Loucy (cell line): ENCODE results near the gene L3MBTL2.

ENCODE experiments used
- H2AFZ ChIP-seq: fragments of 200-600 bp; sonication (generic); 2 replicates; pipeline ENCODE4 v1.6.0; 2016; ENCODE audit warnings: antibody characterized with exemption, mild to moderate bottlenecking, low read length, moderate library complexity
- H3F3A ChIP-seq: fragments of 200-600 bp; 2 replicates; pipeline ENCODE4 v1.6.0; 2016; ENCODE audit warnings: antibody characterized with exemption, low read depth, mild to moderate bottlenecking
- H3K27me3 ChIP-seq: fragments of 200-600 bp; sonication (generic); 2 replicates; pipeline ENCODE4 v1.6.1; 2014; ENCODE audit warnings: low read length, mild to moderate bottlenecking; ENCODE audit not compliant: insufficient read depth, poor library complexity, severe bottlenecking
- H3K36me3 ChIP-seq: fragments of 200-600 bp; sonication (generic); 2 replicates; pipeline ENCODE4 v1.6.1; 2016; ENCODE audit warnings: low read length; ENCODE audit not compliant: insufficient read depth
- H3K4me1 ChIP-seq: fragments of 200-600 bp; sonication (generic); 2 replicates; pipeline ENCODE4 v1.5.1; 2014; ENCODE audit warnings: low read length, mild to moderate bottlenecking; ENCODE audit not compliant: insufficient read depth, poor library complexity, severe bottlenecking
- H3K4me2 ChIP-seq: fragments of 200-600 bp; sonication (generic); 2 replicates; pipeline ENCODE4 v1.6.0; 2014; ENCODE audit warnings: antibody characterized with exemption, low read length, low read depth, mild to moderate bottlenecking; ENCODE audit not compliant: poor library complexity, severe bottlenecking
- H3K4me3 ChIP-seq: fragments of 200-600 bp; sonication (generic); 2 replicates; pipeline ENCODE4 v1.5.1; 2014; ENCODE audit warnings: low read length, mild to moderate bottlenecking, mixed read lengths; ENCODE audit not compliant: poor library complexity, severe bottlenecking
- H3K79me2 ChIP-seq: fragments of 200-600 bp; sonication (generic); 2 replicates; pipeline ENCODE4 v1.6.1; 2014; ENCODE audit warnings: low read length; ENCODE audit not compliant: insufficient read depth
- H3K9ac ChIP-seq: fragments of 200-600 bp; sonication (generic); 2 replicates; pipeline ENCODE4 v1.6.0; 2014; ENCODE audit warnings: mild to moderate bottlenecking, low read depth, low read length, moderate library complexity; ENCODE audit not compliant: poor library complexity, severe bottlenecking
- H3K9me2 ChIP-seq: fragments of 200-600 bp; sonication (generic); replicated peaks from 2 replicates; pipeline ENCODE4 v1.6.1; 2016; ENCODE audit warnings: low read depth, low read length, mixed read lengths
- H3K9me3 ChIP-seq: fragments of 200-600 bp; sonication (generic); 2 replicates; pipeline ENCODE4 v1.6.1; 2014; ENCODE audit warnings: mild to moderate bottlenecking, antibody characterized with exemption, low read length, low read depth; ENCODE audit not compliant: insufficient read depth
- H4K20me1 ChIP-seq: fragments of 200-600 bp; sonication (generic); 2 replicates; pipeline ENCODE4 v1.6.0; 2014; ENCODE audit warnings: antibody characterized with exemption, low read length, mild to moderate bottlenecking; ENCODE audit not compliant: insufficient read depth, poor library complexity, severe bottlenecking
- CTCF ChIP-seq: fragments of 200-600 bp; sonication (generic); conservative IDR thresholded peaks from 2 replicates; pipeline ENCODE4 v1.5.1; 2014; ENCODE audit warnings: mild to moderate bottlenecking, antibody characterized with exemption, low read length
- EZH2phosphoT487 ChIP-seq: fragments of 200-600 bp; IDR thresholded peaks from 2 replicates; pipeline ENCODE4 v1.6.1; 2018; ENCODE audit warnings: antibody characterized with exemption, mild to moderate bottlenecking, moderate library complexity, borderline replicate concordance

Gene L3MBTL2

DNA sequence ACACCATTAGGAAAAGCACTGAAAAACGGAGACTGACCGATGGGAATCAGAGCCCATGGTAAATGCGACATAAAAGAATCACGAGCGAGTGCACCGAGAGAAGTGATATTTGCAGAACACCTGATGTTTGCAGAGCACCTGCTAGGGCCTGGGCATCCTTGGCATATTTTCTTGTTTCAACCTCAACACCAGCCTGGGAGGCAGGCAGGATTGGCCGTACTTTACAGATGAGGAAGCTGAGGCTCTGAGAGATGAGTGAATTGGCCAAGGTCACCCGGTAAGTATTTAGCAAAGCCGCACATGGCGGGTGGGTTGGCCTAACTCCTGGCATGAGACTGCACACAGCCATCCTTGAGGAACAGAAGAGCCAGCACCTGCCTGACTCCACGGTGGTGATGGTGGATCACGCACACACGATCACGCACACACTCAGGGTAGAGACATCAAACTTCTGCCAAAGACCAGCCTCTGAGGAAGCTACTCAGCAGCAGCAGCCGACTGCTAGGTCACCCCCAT is 57.2 kb downstream of the L3MBTL2 start:
- H3K9ac ChIP-seq = no peak overlapping the region
- TF ChIP-seq EZH2phosphoT487 = no peak
- no peak for TF ChIP-seq CTCF
- H2AFZ ChIP-seq = no peak overlapping the region
- H4K20me1 ChIP-seq = no peaks in the 10 kb centered on the region
- H3K4me1 ChIP-seq = no peaks in the 10 kb centered on the region
- no peaks in the 10 kb centered on the region for H3F3A ChIP-seq
- no peaks in the 10 kb centered on the region for H3K9me3 ChIP-seq
- no peaks in the 10 kb centered on the region for H3K79me2 ChIP-seq
- no peak overlapping the region for H3K4me2 ChIP-seq
- peaks cover 88% of the 10 kb centered on the region; the same call in 1 of the 2 replicates for H3K36me3 ChIP-seq
- H3K9me2 ChIP-seq = no peaks in the 10 kb centered on the region
- no peaks in the 10 kb centered on the region for H3K27me3 ChIP-seq
- no peak overlapping the region for H3K4me3 ChIP-seq

DNA sequence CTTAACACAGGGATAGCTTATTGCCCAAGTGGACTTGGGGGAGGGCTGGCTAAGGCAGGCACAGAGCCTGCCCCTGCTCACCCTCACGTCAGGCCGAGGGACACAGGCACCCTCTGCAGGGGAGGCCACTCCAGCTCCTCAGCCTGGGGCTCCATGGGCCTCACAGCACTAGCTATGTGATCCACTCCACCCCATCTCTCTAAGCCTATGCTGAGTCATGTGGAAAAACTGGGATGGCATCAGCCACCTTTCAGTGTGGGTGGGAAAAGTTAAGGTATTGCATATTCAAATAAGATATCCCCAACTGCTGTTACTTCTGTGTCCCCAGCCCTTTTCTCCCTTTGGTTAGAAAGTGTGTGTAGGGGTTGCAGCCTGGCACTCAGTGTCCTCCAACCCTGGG is 58.6 kb downstream of the L3MBTL2 start:
- Histone ChIP-seq H3K27me3 (no peaks in the 10 kb centered on the region), H3F3A (no peaks in the 10 kb centered on the region), H3K79me2 (no peaks in the 10 kb centered on the region), H4K20me1 (no peaks in the 10 kb centered on the region), H3K36me3 (peaks cover 88% of the 10 kb centered on the region; the same call in 1 of the 2 replicates), H3K4me3 (no peak overlapping the region), H3K4me2 (no peak overlapping the region), H3K9me3 (no peaks in the 10 kb centered on the region), H3K4me1 (no peaks in the 10 kb centered on the region), H2AFZ (no peak overlapping the region), H3K9ac (no peak overlapping the region), H3K9me2 (no peaks in the 10 kb centered on the region)
- no peak for TF ChIP-seq CTCF
- TF ChIP-seq EZH2phosphoT487 = no peak

DNA sequence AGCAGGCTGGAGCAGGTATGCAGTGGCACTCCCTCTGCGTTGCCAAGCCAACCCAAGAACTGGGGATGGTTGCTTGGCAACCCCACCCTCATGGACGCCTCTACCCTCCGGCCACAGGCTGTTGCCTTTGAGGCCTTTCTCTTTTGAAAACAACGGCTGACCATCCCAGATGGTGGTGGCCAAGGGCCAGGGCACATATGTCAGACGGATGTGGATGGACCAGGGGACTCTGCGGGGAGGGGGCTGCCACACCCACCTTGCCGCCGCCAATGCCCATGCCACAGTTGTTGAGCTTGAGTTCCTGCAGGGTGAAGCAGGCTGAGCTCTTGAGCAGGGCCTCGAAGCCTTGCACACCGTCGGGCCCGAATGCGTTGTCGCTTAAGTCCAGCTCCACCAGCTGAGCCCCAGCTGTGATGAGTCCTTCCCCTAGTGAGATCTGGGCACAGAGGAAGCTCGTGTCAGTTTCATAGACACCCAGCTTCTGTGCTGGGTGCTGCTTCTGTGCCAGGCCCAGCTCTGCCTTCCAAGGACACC is 59.4 kb downstream of the L3MBTL2 start:
- H3K4me3 ChIP-seq = no peak overlapping the region
- no peaks in the 10 kb centered on the region for H3F3A ChIP-seq
- H4K20me1 ChIP-seq = no peaks in the 10 kb centered on the region
- H3K9ac ChIP-seq = no peak overlapping the region
- no peaks in the 10 kb centered on the region for H3K27me3 ChIP-seq
- no peak overlapping the region for H3K4me2 ChIP-seq
- no peaks in the 10 kb centered on the region for H3K9me3 ChIP-seq
- H3K9me2 ChIP-seq = no peaks in the 10 kb centered on the region
- no peaks in the 10 kb centered on the region for H3K79me2 ChIP-seq
- no peaks in the 10 kb centered on the region for H3K4me1 ChIP-seq
- H2AFZ ChIP-seq = no peak overlapping the region
- peaks cover 89% of the 10 kb centered on the region; the same call in 1 of the 2 replicates for H3K36me3 ChIP-seq
- no peak for TF ChIP-seq EZH2phosphoT487
- no peak for TF ChIP-seq CTCF
